Measurements from ENCODE around the gene CDH23.

GRCh38 chr10:71816936-71817618 is 420.4 kb downstream of the CDH23 start:
- TF ChIP-seq CTCF (conservative IDR thresholded peaks at IDR 0.05 in 1 of 2, IDR thresholded peaks at IDR 0.05 in 1 of 2; ENCODE audit: low read depth in 1 of 2, low read length in 2 of 2): no peak
- no peak for TF ChIP-seq EZH2 (IDR thresholded peaks at IDR 0.05; ENCODE audit: low read length, missing control alignments)

Data from fibroblast of lung (primary cell).